ENCODE measurements around the gene C10orf67. TPM values are rescaled to one million over a fixed set of nuclear protein-coding genes. Genes with fewer than 3 reads are reported as not detected.
"Not testable (repeated sequence)": the region's sequence is repeated elsewhere in the genome, so short reads cannot be mapped to it uniquely, and the experiment has no call there.

The C10orf67 gene
- total RNA-seq, 1 experiment from 2014 or later = 0.45 TPM

- Mint-ChIP-seq H3K27ac (ENCODE audit: unreplicated experiment) (no peak overlapping the region), H3K4me1 (ENCODE audit: low read depth, unreplicated experiment) (peaks cover 20% of the 10 kb centered on the region), H3K36me3 (ENCODE audit: insufficient read depth, unreplicated experiment) (no peaks in the 10 kb centered on the region), H3K27me3 (ENCODE audit: unreplicated experiment) (no peaks in the 10 kb centered on the region), H3K9me3 (ENCODE audit: low read depth, unreplicated experiment) (no peaks in the 10 kb centered on the region), H3K4me3 (ENCODE audit: low read depth, unreplicated experiment) (no peak overlapping the region)
- no peak for TF ChIP-seq CTCF (IDR thresholded peaks at IDR 0.05; ENCODE audit: unreplicated experiment)
- intact Hi-C loops (cut with micrococcal nuclease; ENCODE audit: unreplicated experiment) = no loop called here
- DNase-seq = no peak
- CTCF ChIA-PET = no interaction called here
- no TSS peak for BruUV-seq (replicated peaks)
Measured at GRCh38 chr10:23371073-23371472, 26.5 kb upstream of the C10orf67 start.

GRCh38 chr10:23370106-23370505 is 25.5 kb upstream of the C10orf67 start:
- DNase-seq = no peak
- H3K27ac Mint-ChIP-seq (ENCODE audit: unreplicated experiment) = no peak overlapping the region
- CTCF ChIA-PET = no interaction called here
- H3K4me1 Mint-ChIP-seq (ENCODE audit: low read depth, unreplicated experiment) = peaks cover 20% of the 10 kb centered on the region
- no peaks in the 10 kb centered on the region for H3K9me3 Mint-ChIP-seq (ENCODE audit: low read depth, unreplicated experiment)
- no peak for TF ChIP-seq CTCF (IDR thresholded peaks at IDR 0.05; ENCODE audit: unreplicated experiment)
- no peaks in the 10 kb centered on the region for H3K27me3 Mint-ChIP-seq (ENCODE audit: unreplicated experiment)
- H3K36me3 Mint-ChIP-seq (ENCODE audit: insufficient read depth, unreplicated experiment) = no peaks in the 10 kb centered on the region
- intact Hi-C loops (cut with micrococcal nuclease; ENCODE audit: unreplicated experiment) = no loop called here
- BruUV-seq (replicated peaks) = no TSS peak
- no peak overlapping the region for H3K4me3 Mint-ChIP-seq (ENCODE audit: low read depth, unreplicated experiment)

- DNase-seq = no peak
- Mint-ChIP-seq H3K4me1 (ENCODE audit: low read depth, unreplicated experiment) (peaks cover 20% of the 10 kb centered on the region), H3K27me3 (ENCODE audit: unreplicated experiment) (no peaks in the 10 kb centered on the region), H3K4me3 (ENCODE audit: low read depth, unreplicated experiment) (no peak overlapping the region), H3K27ac (ENCODE audit: unreplicated experiment) (no peak overlapping the region), H3K9me3 (ENCODE audit: low read depth, unreplicated experiment) (no peaks in the 10 kb centered on the region), H3K36me3 (ENCODE audit: insufficient read depth, unreplicated experiment) (no peaks in the 10 kb centered on the region)
- BruUV-seq (replicated peaks) = no TSS peak
- CTCF ChIA-PET = interaction anchor here (1.7 kb wide), 1 partner anchor 10 kb away, joined by 3 read pairs; no protein-coding TSS in a partner anchor
- intact Hi-C loops (cut with micrococcal nuclease; ENCODE audit: unreplicated experiment) = no loop called here
- no peak for TF ChIP-seq CTCF (IDR thresholded peaks at IDR 0.05; ENCODE audit: unreplicated experiment)
Measured at GRCh38 chr10:23368816-23369640, 24.4 kb upstream of the C10orf67 start.

GRCh38 chr10:23367896-23368595 is 23.4 kb upstream of the C10orf67 start:
- no peaks in the 10 kb centered on the region for H3K9me3 Mint-ChIP-seq (ENCODE audit: low read depth, unreplicated experiment)
- no peak for TF ChIP-seq CTCF (IDR thresholded peaks at IDR 0.05; ENCODE audit: unreplicated experiment)
- no peak for DNase-seq
- H3K27ac Mint-ChIP-seq (ENCODE audit: unreplicated experiment) = no peak overlapping the region
- H3K27me3 Mint-ChIP-seq (ENCODE audit: unreplicated experiment) = no peaks in the 10 kb centered on the region
- no peak overlapping the region for H3K4me3 Mint-ChIP-seq (ENCODE audit: low read depth, unreplicated experiment)
- no TSS peak for BruUV-seq (replicated peaks)
- intact Hi-C loops (cut with micrococcal nuclease; ENCODE audit: unreplicated experiment) = no loop called here
- H3K4me1 Mint-ChIP-seq (ENCODE audit: low read depth, unreplicated experiment) = peaks cover 28% of the 10 kb centered on the region
- CTCF ChIA-PET = interaction anchor here (0.6 to 1.7 kb wide), 3 partner anchors 8 to 1074 kb away, joined by 3 to 5 read pairs (median 3); no protein-coding TSS in a partner anchor
- no peaks in the 10 kb centered on the region for H3K36me3 Mint-ChIP-seq (ENCODE audit: insufficient read depth, unreplicated experiment)

GRCh38 chr10:23365417-23366030 is 20.9 kb upstream of the C10orf67 start:
- H3K27me3 Mint-ChIP-seq (ENCODE audit: unreplicated experiment); BruUV-seq (replicated peaks); H3K4me3 Mint-ChIP-seq (ENCODE audit: low read depth, unreplicated experiment); CTCF ChIA-PET; intact Hi-C loops (cut with micrococcal nuclease; ENCODE audit: unreplicated experiment); DNase-seq; H3K9me3 Mint-ChIP-seq (ENCODE audit: low read depth, unreplicated experiment); H3K27ac Mint-ChIP-seq (ENCODE audit: unreplicated experiment); H3K36me3 Mint-ChIP-seq (ENCODE audit: insufficient read depth, unreplicated experiment): not testable (repeated sequence)
- peaks cover 41% of the 10 kb centered on the region for H3K4me1 Mint-ChIP-seq (ENCODE audit: low read depth, unreplicated experiment)

Data from Calu3 (cell line).